ENCODE data around the gene S1PR2. TPM values are rescaled to one million over a fixed set of nuclear protein-coding genes. Genes with fewer than 3 reads are reported as not detected.

S1PR2 gene
- total RNA-seq, 1 donor = 44.6 TPM

- DNase-seq (ENCODE audit: low read depth) = no peak
Observed at GRCh38 chr19:10260141-10260584, 29.0 kb upstream of the S1PR2 start.

GRCh38 chr19:10259162-10259905 is 28.2 kb upstream of the S1PR2 start:
- TF ChIP-seq, protein P1, sequence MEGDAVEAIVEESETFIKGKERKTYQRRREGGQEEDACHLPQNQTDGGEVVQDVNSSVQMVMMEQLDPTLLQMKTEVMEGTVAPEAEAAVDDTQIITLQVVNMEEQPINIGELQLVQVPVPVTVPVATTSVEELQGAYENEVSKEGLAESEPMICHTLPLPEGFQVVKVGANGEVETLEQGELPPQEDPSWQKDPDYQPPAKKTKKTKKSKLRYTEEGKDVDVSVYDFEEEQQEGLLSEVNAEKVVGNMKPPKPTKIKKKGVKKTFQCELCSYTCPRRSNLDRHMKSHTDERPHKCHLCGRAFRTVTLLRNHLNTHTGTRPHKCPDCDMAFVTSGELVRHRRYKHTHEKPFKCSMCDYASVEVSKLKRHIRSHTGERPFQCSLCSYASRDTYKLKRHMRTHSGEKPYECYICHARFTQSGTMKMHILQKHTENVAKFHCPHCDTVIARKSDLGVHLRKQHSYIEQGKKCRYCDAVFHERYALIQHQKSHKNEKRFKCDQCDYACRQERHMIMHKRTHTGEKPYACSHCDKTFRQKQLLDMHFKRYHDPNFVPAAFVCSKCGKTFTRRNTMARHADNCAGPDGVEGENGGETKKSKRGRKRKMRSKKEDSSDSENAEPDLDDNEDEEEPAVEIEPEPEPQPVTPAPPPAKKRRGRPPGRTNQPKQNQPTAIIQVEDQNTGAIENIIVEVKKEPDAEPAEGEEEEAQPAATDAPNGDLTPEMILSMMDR (IDR thresholded peaks at IDR 0.05; ENCODE audit: insufficient read depth, low read length) = peak; percentile 78
- DNase-seq (ENCODE audit: low read depth) = peak; percentile 85
- H3K4me3 ChIP-seq (ENCODE audit: low read depth, low read length) = no peak overlapping the region

More at GRCh38 chr19:10260141-10260584, 29.0 kb upstream of the S1PR2 start:
- H3K4me3 ChIP-seq (ENCODE audit: low read depth, low read length) = no peak overlapping the region
- TF ChIP-seq, protein P1 (IDR thresholded peaks at IDR 0.05; ENCODE audit: insufficient read depth, low read length) = no peak

DNA sequence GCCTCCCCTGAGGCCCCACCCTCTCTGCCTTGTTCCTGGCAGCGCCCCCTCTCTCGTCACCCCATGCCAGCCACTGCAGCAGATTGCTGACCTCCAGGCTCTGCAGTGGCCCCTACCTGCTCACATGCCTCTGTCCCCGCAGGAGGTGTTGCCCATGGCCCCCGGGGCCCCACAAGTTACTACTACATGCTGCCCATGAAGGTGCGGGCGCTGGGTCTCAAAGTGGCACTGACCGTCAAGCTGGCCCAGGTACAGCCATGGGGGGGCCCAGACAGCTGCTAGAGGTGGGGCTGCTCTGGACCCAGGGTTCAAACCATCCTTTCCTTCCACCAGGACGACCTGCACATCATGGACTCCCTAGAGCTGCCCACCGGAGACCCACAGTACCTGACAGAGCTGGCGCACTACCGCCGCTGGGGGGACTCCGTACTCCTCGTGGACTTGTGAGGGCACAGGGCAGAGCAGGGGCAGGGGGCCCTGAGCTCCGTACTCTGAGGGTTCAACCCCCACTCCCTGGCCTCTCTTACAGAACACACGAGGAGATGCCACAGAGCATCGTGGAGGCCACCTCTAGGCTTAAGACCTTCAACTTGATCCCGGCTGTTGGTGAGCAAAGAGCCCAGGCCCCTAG is 27.1 kb upstream of the S1PR2 start:
- TF ChIP-seq, protein P1 (IDR thresholded peaks at IDR 0.05; ENCODE audit: insufficient read depth, low read length) = no peak
- no peak overlapping the region for H3K4me3 ChIP-seq (ENCODE audit: low read depth, low read length)
- no peak for DNase-seq (ENCODE audit: low read depth)

- H3K4me3 ChIP-seq (ENCODE audit: low read depth, low read length) = no peak overlapping the region
- no peak for DNase-seq (ENCODE audit: low read depth)
- TF ChIP-seq, protein P1 (IDR thresholded peaks at IDR 0.05; ENCODE audit: insufficient read depth, low read length) = no peak
Observed at GRCh38 chr19:10256970-10257615, 26.0 kb upstream of the S1PR2 start.

GRCh38 chr19:10256551-10256950 is 25.4 kb upstream of the S1PR2 start:
- no peak overlapping the region for H3K4me3 ChIP-seq (ENCODE audit: low read depth, low read length)
- no peak for DNase-seq (ENCODE audit: low read depth)
- TF ChIP-seq, protein P1 (IDR thresholded peaks at IDR 0.05; ENCODE audit: insufficient read depth, low read length) = no peak

- no peak for DNase-seq (ENCODE audit: low read depth)
- TF ChIP-seq, protein P1 (IDR thresholded peaks at IDR 0.05; ENCODE audit: insufficient read depth, low read length) = no peak
- no peak overlapping the region for H3K4me3 ChIP-seq (ENCODE audit: low read depth, low read length)
Observed at GRCh38 chr19:10255358-10255757, 24.2 kb upstream of the S1PR2 start.
